Gastroesophageal sphincter (tissue), 3 donors: ENCODE measurements around the gene FOXN3.

Source experiments
- CTCF ChIP-seq, 4 experiments: fragments of 200-600 bp in 2 of 4; fragments of 450-650 bp in 2 of 4; sonication (generic) in 1 of 4; IDR thresholded peaks; one replicate each; pipeline ENCODE4 v1.5.1; 2017 to 2019; ENCODE audit warnings: antibody characterized with exemption in 4 of 4, mild to moderate bottlenecking in 2 of 4, moderate library complexity in 2 of 4
- EP300 ChIP-seq: sonication (generic); formaldehyde crosslinking; IDR thresholded peaks from one replicate; pipeline ENCODE4 v1.6.1; 2017; ENCODE audit warnings: antibody characterized with exemption, mild to moderate bottlenecking
- POLR2A ChIP-seq, 2 donors: fragments of 450-650 bp; IDR thresholded peaks; one replicate each; pipeline ENCODE4 v1.6.1; 2017; ENCODE audit warnings: antibody characterized with exemption in 2 of 2, mild to moderate bottlenecking in 2 of 2, moderate library complexity in 1 of 2

GRCh38 chr14:89215531-89215930 is 201.5 kb downstream of the FOXN3 start:
- no peak for TF ChIP-seq CTCF (IDR thresholded peaks at IDR 0.05)
- no peak for TF ChIP-seq EP300
- no peak for TF ChIP-seq POLR2A (IDR thresholded peaks at IDR 0.05)
